NCI-H2107 treated with DMSO at 0.1 percent for 48 hours (cell line): ENCODE data around the gene CHAD.
A peak's percentile ranks its signal among the peaks of the same experiment; 100 is the strongest.
"Not testable (repeated sequence)": the region's sequence is repeated elsewhere in the genome, so short reads cannot be mapped to it uniquely, and the experiment has no call there.

Source experiments
- DNase-seq: peaks from one replicate; lab custom pipeline; 2025; ENCODE audit not compliant: unreplicated experiment; lab: John Stamatoyannopoulos, UW

Gene CHAD

DNA sequence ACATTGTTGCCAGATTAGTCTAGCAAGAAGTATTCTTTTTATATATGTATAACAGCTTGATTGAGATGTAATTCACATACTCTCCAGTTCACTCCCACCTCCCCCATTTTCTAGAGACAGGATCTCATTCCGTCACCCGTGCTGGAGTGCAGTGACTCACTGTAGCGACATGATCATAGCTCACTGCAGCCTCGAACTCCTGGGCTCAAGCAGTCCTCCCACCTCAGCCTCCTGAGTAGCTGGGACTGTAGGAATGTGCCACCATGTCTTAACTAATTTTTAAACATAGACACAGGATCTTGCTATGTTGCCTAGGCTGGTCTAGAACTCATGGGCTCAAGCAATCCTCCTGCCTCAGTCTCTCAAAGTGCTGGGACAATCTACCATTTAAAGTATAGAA, 6.7 kb upstream of the CHAD start:
- DNase-seq: no peak

DNA sequence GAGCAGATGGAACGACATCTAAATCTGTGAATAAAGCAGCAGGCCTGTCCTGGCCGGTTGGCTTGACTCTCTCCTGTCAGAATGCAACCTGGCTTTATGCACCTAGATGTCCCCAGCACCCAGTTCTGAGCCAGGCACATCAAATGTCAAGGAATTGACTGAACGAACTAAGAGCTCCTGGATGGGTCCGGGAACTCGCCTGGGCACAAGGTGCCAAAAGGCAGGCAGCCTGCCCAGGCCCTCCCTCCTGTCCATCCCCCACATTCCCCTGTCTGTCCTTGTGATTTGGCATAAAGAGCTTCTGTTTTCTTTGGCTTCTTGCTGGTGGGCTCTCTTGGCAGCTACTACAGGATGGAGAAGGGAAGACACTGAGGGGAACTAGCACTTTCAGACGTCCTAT, 5.8 kb upstream of the CHAD start:
- no peak for DNase-seq

DNA sequence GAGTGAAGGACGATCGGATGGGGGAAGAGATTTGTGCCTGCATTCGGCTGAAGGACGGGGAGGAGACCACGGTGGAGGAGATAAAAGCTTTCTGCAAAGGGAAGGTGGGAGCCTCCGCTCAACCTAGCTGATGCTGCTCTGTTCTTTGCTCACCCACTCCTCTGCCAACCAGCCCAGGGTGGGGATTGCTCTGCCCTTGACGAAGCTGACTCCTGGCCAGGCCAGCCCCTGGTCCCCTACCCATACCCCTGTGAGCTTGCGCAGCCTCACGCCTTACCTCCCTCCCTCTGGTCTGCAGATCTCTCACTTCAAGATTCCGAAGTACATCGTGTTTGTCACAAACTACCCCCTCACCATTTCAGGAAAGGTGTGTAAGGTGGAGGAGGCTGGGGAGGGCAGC, 5.2 kb upstream of the CHAD start:
- no peak for DNase-seq

- DNase-seq: not testable (repeated sequence)
These were observed 4.1 kb upstream of the CHAD start for GRCh38 chr17:50472761-50473161.

DNA sequence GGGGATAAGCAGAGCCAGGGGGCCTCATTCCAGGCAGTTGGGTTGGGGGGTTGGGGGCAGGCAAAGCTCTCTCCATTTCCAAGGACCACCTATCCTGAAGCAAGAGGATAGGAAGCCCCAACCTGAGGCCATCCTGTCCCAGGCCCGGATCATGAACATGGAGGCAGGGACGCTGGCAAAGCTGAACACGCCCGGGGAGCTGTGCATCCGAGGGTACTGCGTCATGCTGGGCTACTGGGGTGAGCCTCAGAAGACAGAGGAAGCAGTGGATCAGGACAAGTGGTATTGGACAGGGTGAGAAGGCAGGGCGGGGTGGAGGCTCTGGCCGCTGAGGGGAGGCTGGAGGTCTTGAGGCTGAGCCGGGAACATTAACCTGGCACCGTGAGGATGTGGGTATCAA, 3.6 kb upstream of the CHAD start:
- DNase-seq: no peak

GRCh38 chr17:50471009-50471905, 2.6 kb upstream of the CHAD start:
- no peak for DNase-seq

GRCh38 chr17:50470426-50470825, 1.7 kb upstream of the CHAD start:
- no peak for DNase-seq

- no peak for DNase-seq
These were observed 1.1 kb upstream of the CHAD start for GRCh38 chr17:50469671-50470305.

DNA sequence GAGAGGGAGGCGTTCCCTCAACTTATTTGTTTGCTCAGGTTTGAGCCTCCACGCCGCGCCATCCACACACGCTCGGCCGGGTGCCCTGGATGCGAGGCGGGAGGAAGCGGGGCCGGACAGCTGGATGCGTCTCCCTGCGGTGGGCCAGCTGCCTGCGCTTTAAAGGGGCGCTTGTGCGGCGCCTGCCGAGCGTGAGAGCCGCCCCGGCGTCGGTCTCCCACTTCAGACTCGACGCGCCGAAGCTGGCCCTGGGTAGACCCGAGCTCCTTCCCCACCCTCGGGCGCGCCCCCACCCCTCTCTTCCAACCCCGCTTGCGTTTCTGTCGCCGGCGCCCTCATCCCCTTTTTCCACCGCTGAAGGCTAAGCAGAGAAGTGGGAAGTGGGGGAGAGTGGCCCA, 527 bp upstream of the CHAD start:
- no peak for DNase-seq

DNA sequence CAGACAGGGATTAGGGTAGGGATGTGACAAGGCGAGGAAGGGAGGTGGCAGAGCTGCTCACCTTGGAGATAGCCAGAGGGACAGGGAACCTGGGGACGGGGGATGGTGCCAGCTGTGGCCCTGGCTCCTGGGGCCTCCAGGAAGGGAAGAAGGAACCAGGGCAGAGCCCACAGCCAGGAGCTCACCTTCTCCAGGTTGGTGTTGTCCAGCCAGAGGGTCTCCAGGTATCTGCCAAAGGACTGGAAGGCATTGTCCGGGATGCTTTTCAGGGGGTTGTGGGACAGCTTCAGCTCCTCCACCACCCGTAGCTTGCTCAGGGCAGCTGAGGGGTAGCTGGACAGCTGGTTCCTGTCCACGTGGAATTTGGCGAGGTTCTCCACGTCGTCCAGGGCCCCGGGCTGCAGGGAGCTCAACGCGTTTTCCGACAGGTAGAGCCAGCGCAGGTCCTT, 801 bp downstream of the CHAD start:
- DNase-seq: no peak

GRCh38 chr17:50467114-50467854, 1.4 kb downstream of the CHAD start:
- no peak for DNase-seq

- no peak for DNase-seq
These were observed 2.1 kb downstream of the CHAD start for GRCh38 chr17:50466371-50467113.

- DNase-seq: no peak
These were observed 3.0 kb downstream of the CHAD start for GRCh38 chr17:50465635-50466034.

DNA sequence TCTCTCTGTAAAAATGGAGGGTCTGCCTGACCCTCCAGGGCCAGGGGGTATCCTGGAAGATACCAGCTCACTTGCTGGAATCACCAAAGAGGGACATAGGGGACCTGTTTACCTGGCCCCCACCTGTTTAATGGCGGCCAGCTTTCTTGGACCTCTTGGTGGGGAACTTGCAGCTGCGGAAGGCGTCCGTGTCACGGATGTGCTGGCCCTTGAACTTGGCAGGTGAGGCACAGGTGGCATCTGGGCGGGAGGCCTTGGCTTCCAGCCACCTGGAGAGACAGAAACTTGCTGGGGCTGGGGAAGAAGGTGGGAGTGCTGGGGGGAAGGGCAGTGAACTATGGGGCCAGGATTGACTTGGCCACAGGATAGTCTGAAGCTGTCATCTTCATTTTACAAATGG, 3.5 kb downstream of the CHAD start:
- DNase-seq: no peak

DNA sequence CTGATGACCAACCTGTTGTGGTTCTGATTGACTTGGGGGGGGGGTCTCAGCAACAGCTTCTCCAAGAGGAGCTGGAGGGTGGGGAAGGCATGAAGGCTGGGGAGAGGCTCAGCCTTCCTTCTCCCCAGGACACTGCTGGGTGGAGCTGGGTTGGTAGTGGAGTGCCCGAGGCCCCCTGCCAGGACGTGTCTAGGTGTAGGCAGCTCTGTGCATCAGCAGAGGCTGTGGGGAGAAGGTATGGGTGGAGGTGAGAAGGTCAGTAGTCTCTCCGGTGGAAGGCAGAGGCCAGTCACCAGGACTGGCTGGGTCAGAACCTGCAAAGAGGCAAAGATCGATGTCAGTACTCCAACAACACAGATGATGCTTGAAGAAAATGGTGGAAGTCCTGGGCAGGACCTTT, 3.9 kb downstream of the CHAD start:
- no peak for DNase-seq

GRCh38 chr17:50464121-50464520, 4.6 kb downstream of the CHAD start:
- DNase-seq: no peak

DNA sequence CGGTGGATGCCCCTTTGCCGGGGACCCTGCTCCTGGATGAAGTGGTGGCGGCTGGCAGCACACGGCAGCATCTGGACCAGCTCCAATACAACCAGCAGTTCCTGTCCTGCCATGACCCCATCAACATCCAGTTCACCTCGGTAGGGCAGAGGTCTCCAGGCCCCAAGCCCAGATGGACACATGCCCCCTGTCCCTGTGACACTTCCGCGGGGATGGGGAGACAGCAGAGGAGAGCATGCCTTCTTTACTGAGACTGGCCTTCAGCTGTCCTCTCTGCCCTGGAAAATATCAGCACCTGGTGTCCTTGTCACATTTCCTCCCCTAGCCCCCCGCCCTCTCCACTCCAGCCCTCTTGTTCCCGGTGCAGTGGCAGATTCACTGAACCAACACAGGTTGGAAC, 6.2 kb downstream of the CHAD start:
- DNase-seq: no peak

GRCh38 chr17:50461550-50462132, 7.0 kb downstream of the CHAD start:
- DNase-seq: no peak

DNA sequence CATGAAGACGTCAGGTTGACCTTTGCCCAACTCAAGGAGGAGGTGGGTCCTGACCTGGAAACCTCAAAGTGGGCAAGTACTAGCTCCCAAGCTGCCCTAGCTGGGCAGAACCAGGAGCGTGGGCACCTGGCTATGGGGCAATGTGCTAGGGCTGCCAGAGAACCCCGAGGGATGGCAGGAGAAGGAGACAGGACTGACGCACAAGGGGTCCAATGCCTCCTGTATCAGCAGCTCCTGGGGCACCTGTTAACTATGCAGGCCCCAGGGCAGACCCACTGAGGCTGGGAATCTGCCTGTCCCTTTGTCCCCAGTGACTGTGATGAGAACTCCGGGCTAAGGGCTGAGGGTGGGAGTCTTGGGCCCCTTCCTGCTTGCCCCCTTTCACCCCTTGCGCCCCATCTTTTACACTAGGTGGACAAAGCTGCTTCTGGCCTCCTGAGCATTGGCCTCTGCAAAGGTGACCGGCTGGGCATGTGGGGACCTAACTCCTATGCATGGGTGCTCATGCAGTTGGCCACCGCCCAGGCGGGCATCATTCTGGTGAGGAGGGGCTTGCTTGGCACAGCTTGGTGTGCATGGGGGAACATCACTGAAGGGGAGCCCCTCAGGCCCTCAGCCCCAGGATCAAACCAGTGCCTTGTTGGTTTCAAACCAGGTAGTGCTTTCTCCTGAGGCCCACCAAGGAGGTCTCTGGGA, 7.7 kb downstream of the CHAD start:
- DNase-seq: no peak

DNA sequence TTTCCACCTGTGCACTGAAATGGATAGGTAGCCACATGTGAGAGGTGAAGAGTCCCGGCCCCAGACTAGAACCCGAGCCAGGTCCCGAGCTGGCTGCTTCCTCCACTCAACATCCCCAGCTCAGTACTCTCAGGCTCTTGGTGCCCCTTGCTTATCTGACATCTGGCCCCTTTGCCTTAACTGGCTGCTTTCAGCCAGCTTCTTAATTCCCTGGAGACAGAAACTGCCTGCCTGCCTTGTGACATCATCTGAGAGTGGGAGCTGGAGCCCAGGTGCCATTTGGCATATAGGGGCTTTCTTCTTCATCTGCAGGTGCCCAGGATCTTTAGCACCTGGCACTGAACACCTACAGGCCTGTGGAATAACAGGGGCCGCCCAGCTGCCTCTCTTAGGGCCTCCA, 8.9 kb downstream of the CHAD start:
- DNase-seq: peak; percentile 32
